MM.1S (cell line): ENCODE measurements around the gene HOXC13.

Experiments
- CTCF ChIP-seq: fragments of 300-600 bp; sonication (generic); IDR thresholded peaks from 2 replicates; pipeline ENCODE4 v1.5.1; 2016; ENCODE audit warnings: antibody characterized with exemption, low read length, mixed read lengths
- EZH2 ChIP-seq: fragments of 300-600 bp; sonication (generic); optimal IDR thresholded peaks from 2 replicates; pipeline ENCODE3; 2017; ENCODE audit warnings: low read depth, mild to moderate bottlenecking, antibody characterized with exemption, low read length, mixed read lengths

GRCh38 chr12:53931844-53932581 lies 6.6 kb upstream of the HOXC13 start:
- no peak for TF ChIP-seq EZH2
- no peak for TF ChIP-seq CTCF
